HL-60 (cell line): ENCODE results near the gene PKN3.
A peak's percentile ranks its signal among the peaks of the same experiment; 100 is the strongest.

Experiments used
- DNase-seq, 2 experiments: peaks; one replicate each; pipeline ENCODE4 v3.0.0-alpha.2; 2010 to 2020; ENCODE audit warnings: low read depth in 1 of 2, low spot score in 1 of 2
- H3K27ac ChIP-seq: fragments of 250-450 bp; sonication (Bioruptor Pico); replicated peaks from 2 replicates; pipeline ENCODE4 v1.5.1; 2020; ENCODE audit warnings: mild to moderate bottlenecking, moderate library complexity
- H3K27me3 ChIP-seq: fragments of 250-450 bp; sonication (Bioruptor Pico); 2 replicates; pipeline ENCODE4 v1.5.1; 2021; ENCODE audit warnings: mild to moderate bottlenecking, moderate library complexity; ENCODE audit not compliant: insufficient read depth, poor library complexity, severe bottlenecking
- H3K4me3 ChIP-seq: replicated peaks from 2 replicates; pipeline ENCODE4 v1.5.1; 2011; ENCODE audit warnings: mild to moderate bottlenecking, control low read depth, low read length; ENCODE audit not compliant: insufficient read depth
- GABPA ChIP-seq: IDR thresholded peaks from 2 replicates; pipeline ENCODE4 v1.6.1; 2012; ENCODE audit warnings: low read depth
- POLR2AphosphoS5 ChIP-seq: IDR thresholded peaks from 2 replicates; pipeline ENCODE4 v1.6.1; 2012; ENCODE audit warnings: low read depth
- REST ChIP-seq: IDR thresholded peaks from 2 replicates; pipeline ENCODE4 v1.6.1; 2012; ENCODE audit warnings: low read depth; ENCODE audit not compliant: insufficient replicate concordance
- SPI1 ChIP-seq: IDR thresholded peaks from 2 replicates; pipeline ENCODE4 v1.6.1; 2012; ENCODE audit warnings: low read depth, mild to moderate bottlenecking, borderline replicate concordance
- long read RNA-seq: library from polyadenylated mRNA; unstranded; transcript quantifications from one replicate; pipeline ENCODE4 v2.0.0, GENCODE V29; 2020
- TF ChIP-seq, protein P1 (sequence below): IDR thresholded peaks from one replicate; pipeline ENCODE4 v1.5.1; 2011; ENCODE audit warnings: low read length, control low read depth, inconsistent platforms; ENCODE audit not compliant: insufficient read depth

The PKN3 gene
- long read RNA-seq, partial matches to known transcripts, result 1 of 2 reads
- long read RNA-seq, other reads (novel, unspliced or antisense), result 0 of 2 reads

DNA sequence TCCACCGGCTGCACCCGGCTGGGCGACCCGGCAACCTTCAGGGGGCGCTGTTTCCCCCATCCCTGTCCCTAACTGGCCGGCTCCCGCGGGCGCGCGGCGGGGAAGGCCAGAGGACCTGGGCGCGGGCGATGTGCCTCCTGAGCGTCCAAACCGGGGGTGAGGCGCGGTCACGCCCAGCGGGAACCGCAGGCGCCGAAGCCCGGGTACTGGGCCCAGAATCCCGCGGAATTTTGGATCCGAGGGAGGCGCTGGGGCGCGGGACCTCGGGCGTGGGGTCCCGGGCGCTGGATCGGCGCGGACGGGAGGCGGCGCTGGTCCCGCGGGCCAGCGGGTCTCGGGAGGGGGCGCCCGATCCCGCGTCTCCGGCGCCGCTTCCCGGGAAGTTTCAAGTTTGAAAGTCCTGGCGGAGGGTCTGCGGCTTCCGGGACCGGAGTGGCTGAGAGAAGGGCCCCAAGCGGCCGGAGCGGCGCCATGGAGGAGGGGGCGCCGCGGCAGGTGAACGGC lies at the start of gene PKN3:
TSS of gene PKN3 (plus strand) at position 59 of the 504 bp plus-strand sequence. CDS start at position 472, 413 bp downstream.
- peak; percentile 79 to 87 for DNase-seq

GRCh38 chr9:128653908-128654307 lies 48.4 kb upstream of the PKN3 start:
- TF ChIP-seq GABPA, result no peak
- TF ChIP-seq SPI1, result no peak
- TF ChIP-seq POLR2AphosphoS5, result no peak
- TF ChIP-seq, protein P1, sequence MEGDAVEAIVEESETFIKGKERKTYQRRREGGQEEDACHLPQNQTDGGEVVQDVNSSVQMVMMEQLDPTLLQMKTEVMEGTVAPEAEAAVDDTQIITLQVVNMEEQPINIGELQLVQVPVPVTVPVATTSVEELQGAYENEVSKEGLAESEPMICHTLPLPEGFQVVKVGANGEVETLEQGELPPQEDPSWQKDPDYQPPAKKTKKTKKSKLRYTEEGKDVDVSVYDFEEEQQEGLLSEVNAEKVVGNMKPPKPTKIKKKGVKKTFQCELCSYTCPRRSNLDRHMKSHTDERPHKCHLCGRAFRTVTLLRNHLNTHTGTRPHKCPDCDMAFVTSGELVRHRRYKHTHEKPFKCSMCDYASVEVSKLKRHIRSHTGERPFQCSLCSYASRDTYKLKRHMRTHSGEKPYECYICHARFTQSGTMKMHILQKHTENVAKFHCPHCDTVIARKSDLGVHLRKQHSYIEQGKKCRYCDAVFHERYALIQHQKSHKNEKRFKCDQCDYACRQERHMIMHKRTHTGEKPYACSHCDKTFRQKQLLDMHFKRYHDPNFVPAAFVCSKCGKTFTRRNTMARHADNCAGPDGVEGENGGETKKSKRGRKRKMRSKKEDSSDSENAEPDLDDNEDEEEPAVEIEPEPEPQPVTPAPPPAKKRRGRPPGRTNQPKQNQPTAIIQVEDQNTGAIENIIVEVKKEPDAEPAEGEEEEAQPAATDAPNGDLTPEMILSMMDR, result no peak
- no peak for TF ChIP-seq REST
- Histone ChIP-seq H3K27ac (no peak overlapping the region), H3K4me3 (no peak overlapping the region), H3K27me3 (no peaks in the 10 kb centered on the region)
- no peak for DNase-seq

More for the DNA sequence above, at the start of gene PKN3:
- Histone ChIP-seq H3K27me3 (no peaks in the 10 kb centered on the region), H3K4me3 (peak within 1 kb of the TSS; percentile 67), H3K27ac (peak within 1 kb of the TSS; percentile 50)
- TF ChIP-seq GABPA (no peak), REST (no peak), SPI1 (no peak), POLR2AphosphoS5 (peak; percentile 14; the same call in 1 of the 2 replicates)
- TF ChIP-seq, protein P1, result peak; percentile 62

GRCh38 chr9:128654481-128654880 lies 47.8 kb upstream of the PKN3 start:
- TF ChIP-seq POLR2AphosphoS5 (no peak), REST (no peak), SPI1 (no peak), GABPA (no peak)
- TF ChIP-seq, protein P1, result no peak
- Histone ChIP-seq H3K27me3 (no peaks in the 10 kb centered on the region), H3K27ac (no peak overlapping the region), H3K4me3 (no peak overlapping the region)
- DNase-seq, result no peak
